A673 (cell line): ENCODE results near the gene ARID3C.

Source experiments
- EZH2 ChIP-seq: fragments of 200-600 bp; sonication (generic); IDR thresholded peaks from 2 replicates; pipeline ENCODE4 v1.6.1; 2017; ENCODE audit warnings: borderline replicate concordance, low read depth, mild to moderate bottlenecking, mixed read lengths, antibody characterized with exemption, low read length; ENCODE audit not compliant: poor library complexity, severe bottlenecking
- TF ChIP-seq, protein P1 (sequence below): fragments of 300-800, 200-600 bp; sonication (generic); conservative IDR thresholded peaks from 2 replicates; pipeline ENCODE4 v1.5.1; 2017; ENCODE audit warnings: low read depth, mild to moderate bottlenecking, antibody characterized with exemption, low read length, moderate library complexity, mixed read lengths

DNA sequence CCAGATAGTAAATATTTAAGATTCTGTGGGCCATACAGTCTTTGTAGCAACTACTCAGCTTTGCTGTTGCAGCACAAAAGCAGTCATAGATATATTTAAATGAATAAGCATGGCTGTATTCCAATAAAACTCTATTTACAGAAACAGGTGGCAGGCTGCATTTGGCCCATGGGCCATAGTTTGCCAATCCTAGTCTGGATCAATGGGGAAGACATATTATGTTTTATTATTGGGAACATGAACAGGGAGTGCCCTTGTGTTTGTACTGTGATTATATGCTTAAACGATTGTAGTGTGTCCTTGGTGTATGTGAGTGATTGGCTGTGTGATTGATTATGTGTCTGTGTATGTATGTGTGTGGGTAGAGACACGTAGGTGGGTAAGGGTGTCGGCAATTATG lies 45.6 kb upstream of the ARID3C start:
- TF ChIP-seq, protein P1, sequence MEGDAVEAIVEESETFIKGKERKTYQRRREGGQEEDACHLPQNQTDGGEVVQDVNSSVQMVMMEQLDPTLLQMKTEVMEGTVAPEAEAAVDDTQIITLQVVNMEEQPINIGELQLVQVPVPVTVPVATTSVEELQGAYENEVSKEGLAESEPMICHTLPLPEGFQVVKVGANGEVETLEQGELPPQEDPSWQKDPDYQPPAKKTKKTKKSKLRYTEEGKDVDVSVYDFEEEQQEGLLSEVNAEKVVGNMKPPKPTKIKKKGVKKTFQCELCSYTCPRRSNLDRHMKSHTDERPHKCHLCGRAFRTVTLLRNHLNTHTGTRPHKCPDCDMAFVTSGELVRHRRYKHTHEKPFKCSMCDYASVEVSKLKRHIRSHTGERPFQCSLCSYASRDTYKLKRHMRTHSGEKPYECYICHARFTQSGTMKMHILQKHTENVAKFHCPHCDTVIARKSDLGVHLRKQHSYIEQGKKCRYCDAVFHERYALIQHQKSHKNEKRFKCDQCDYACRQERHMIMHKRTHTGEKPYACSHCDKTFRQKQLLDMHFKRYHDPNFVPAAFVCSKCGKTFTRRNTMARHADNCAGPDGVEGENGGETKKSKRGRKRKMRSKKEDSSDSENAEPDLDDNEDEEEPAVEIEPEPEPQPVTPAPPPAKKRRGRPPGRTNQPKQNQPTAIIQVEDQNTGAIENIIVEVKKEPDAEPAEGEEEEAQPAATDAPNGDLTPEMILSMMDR = no peak
- TF ChIP-seq EZH2 = no peak
